H1 (cell line): ENCODE data around the gene KDSR. TPM values are rescaled to one million over a fixed set of nuclear protein-coding genes. Genes with fewer than 3 reads are reported as not detected.

Source experiments
- GTF2F1 ChIP-seq: IDR thresholded peaks from 2 replicates; pipeline ENCODE4 v1.6.1; 2012; ENCODE audit warnings: low read depth, low read length, improper control_type of control experiment, borderline replicate concordance
- RFX5 ChIP-seq: IDR thresholded peaks from 2 replicates; pipeline ENCODE4 v1.6.1; 2011; ENCODE audit warnings: low read depth, low read length, improper control_type of control experiment, borderline replicate concordance
- YY1 ChIP-seq: IDR thresholded peaks from 2 replicates; pipeline ENCODE4 v1.6.1; 2011; ENCODE audit warnings: low read depth, mild to moderate bottlenecking, low read length
- polyA plus RNA-seq, 7 experiments: library from polyadenylated mRNA; depleted of rRNA in 3 of 7; stranded (reverse) in 5 of 7; unstranded in 2 of 7; fragments of >200 nt in 5 of 7; fragments of 200-250 nt in 2 of 7; gene quantifications; 1 replicate in 5 of 7; 2 replicates in 1 of 7; 4 replicates in 1 of 7; pipeline versions ENCODE4 v1.2.1 to v1.2.3, GENCODE V29; 2011 to 2013; ENCODE audit warnings: missing spikeins in 2 of 7, mixed read lengths in 2 of 7
- total RNA-seq: library from RNA; stranded (reverse); fragmentation: NEBNext Ultra II Directional; extraction: Animal tissue kit (Norgen Biotek cat#: 25700); gene quantifications from 2 replicates; pipeline ENCODE4 v1.2.1, GENCODE V29; 2021
- TF ChIP-seq, protein P1 (sequence below): IDR thresholded peaks from 2 replicates; pipeline ENCODE4 v1.6.1; 2011; ENCODE audit warnings: low read depth, mild to moderate bottlenecking, low read length; ENCODE audit not compliant: insufficient read depth
- TF ChIP-seq, protein P2 (sequence below), 3 experiments: IDR thresholded peaks; 1 replicate in 2 of 3; 2 replicates in 1 of 3; pipeline versions ENCODE4 v1.5.1 to v1.6.1; 2011; ENCODE audit warnings: low read length in 3 of 3, mild to moderate bottlenecking in 3 of 3, inconsistent platforms in 2 of 3, low read depth in 1 of 3, moderate library complexity in 1 of 3; ENCODE audit not compliant: insufficient read depth in 1 of 3; ENCODE audit errors: control extremely low read depth in 1 of 3

KDSR gene
- total and polyA plus RNA-seq, 2 of the 8 experiments (the other 6 are each of a cell fraction or from before 2014, with no cell fraction given), result 12.4 to 50.5 TPM

DNA sequence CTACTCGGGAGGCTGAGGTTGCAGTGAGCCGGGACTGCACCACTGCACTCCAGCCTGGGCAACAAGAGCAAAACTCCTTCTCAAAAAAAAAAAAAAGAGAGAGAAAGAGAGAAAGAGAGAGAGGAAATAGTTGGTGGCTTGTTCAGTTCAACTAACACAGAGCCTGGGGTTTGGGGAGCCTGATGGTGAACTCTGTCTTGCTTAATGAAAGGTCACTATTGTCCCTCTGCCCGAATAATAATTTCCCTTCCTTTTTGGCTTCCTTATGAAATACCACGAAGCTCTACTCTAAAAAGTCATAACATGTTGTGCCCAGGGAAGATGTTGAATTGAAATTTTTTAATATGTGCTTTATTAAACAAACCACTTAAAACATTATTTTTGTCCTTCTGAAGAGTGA lies 64.8 kb downstream of the KDSR start (continued):
- TF ChIP-seq, protein P1, sequence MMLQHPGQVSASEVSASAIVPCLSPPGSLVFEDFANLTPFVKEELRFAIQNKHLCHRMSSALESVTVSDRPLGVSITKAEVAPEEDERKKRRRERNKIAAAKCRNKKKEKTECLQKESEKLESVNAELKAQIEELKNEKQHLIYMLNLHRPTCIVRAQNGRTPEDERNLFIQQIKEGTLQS, result no peak
- TF ChIP-seq, protein P2, sequence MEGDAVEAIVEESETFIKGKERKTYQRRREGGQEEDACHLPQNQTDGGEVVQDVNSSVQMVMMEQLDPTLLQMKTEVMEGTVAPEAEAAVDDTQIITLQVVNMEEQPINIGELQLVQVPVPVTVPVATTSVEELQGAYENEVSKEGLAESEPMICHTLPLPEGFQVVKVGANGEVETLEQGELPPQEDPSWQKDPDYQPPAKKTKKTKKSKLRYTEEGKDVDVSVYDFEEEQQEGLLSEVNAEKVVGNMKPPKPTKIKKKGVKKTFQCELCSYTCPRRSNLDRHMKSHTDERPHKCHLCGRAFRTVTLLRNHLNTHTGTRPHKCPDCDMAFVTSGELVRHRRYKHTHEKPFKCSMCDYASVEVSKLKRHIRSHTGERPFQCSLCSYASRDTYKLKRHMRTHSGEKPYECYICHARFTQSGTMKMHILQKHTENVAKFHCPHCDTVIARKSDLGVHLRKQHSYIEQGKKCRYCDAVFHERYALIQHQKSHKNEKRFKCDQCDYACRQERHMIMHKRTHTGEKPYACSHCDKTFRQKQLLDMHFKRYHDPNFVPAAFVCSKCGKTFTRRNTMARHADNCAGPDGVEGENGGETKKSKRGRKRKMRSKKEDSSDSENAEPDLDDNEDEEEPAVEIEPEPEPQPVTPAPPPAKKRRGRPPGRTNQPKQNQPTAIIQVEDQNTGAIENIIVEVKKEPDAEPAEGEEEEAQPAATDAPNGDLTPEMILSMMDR (IDR thresholded peaks at IDR 0.05; ENCODE audit: control extremely low read depth in 1 of 3, insufficient read depth in 1 of 3, low read depth in 1 of 3, low read length in 3 of 3), result no peak
- TF ChIP-seq GTF2F1 (no peak), YY1 (no peak), RFX5 (no peak)
